ENCODE measurements around the gene HEPN1.

Gene HEPN1

DNA sequence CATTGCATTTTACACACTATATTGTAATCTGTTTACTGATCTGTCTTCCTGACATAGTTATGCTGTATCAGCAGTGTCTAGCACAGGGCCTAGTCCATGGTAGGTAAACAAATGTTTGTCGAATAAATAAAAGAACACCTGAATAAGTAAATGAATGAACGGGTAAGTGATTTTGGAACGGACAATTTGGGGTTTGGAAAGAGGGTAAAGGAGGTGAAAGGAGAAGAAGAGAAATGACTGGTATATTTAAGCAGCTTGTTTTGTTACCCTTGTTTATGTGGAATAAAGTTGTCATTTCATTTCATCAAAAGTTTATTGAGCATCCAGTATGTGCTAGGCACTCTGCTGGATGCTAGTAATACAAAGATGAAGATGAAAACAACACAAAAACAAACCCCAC, at the start of gene HEPN1:
Gene HEPN1, plus strand, starts transcription at position 301 of the 400 bp plus-strand sequence.
- DNase-seq, result no peak

- no peak for DNase-seq
These were observed 49.7 kb upstream of the HEPN1 start for GRCh38 chr11:124869331-124869730.

DNA sequence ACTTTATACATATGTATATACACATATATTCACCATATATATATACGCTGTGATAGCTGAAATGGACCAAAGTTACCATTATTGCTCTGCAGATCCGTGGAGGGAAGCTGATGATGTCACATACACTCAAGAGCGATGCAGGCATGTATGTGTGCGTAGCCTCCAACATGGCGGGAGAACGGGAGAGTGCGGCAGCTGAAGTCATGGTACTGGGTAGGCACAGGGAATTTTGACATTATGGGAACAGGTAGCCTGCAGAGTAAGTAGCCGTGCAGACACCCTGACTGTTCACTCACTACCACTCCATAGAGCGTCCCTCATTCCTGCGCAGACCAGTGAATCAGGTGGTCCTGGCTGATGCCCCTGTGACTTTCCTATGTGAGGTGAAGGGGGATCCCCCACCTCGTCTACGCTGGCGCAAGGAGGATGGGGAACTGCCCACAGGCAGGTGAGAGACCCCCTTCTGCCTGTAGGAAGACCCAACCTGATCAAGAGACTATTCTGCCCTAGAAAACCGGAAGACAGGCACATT, 49.1 kb upstream of the HEPN1 start:
- no peak for DNase-seq

DNA sequence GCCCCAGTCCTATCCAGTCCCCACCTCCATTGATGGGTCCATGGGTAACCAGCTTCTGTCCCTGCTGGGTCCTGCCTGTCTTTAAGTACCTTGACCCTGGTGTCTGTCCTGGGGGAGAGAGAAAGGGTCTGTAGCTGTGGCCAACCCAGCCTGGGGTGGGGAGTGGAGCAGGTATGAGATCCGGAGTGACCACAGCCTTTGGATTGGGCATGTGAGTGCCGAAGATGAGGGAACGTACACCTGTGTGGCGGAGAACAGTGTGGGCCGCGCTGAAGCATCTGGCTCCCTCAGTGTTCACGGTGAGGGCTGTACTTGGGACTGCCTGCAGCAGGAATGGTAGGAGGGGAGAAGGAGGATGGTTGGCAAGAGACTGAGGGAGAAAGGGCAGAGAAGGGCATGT, 48.6 kb upstream of the HEPN1 start:
- DNase-seq, result no peak

DNA sequence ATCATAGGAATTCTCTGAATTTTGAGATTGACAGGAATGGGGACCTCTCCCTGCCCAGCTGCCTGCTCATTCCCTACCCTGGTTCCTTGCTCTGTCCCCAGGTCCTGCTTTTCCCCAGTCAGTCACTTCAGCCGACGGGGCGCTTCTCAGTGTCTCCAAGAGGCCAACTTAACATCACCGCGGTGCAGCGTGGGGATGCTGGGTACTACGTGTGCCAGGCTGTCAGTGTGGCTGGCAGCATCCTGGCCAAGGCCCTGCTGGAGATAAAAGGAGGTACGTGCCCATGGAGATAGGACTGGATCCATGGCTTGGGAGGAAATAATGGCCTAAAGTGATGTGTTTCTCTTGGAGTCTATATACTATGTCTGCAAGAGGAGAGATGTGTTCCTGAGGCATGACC, 46.8 kb upstream of the HEPN1 start:
- no peak for DNase-seq

- no peak for DNase-seq
These were observed 46.3 kb upstream of the HEPN1 start for GRCh38 chr11:124872741-124873140.

DNA sequence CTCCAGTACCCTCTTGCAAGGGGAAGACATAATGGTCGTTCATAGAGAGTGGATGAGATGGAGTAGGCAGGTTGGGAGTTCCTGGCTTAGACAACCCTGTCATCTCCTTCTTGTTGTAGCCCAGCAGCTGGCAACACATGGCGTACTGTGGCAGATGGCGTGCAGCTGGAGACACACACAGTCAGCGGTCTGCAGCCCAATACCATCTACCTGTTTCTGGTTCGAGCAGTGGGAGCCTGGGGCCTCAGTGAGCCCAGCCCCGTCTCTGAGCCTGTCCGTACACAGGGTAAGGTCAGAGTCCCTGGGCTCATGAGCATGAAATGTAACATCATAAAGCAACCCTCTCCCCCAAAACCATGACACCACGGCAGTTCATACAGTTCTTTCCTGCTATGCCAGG, 45.1 kb upstream of the HEPN1 start:
- no peak for DNase-seq

- no peak for DNase-seq
These were observed 44.3 kb upstream of the HEPN1 start for GRCh38 chr11:124874571-124875255.

- no peak for DNase-seq
These were observed 43.6 kb upstream of the HEPN1 start for GRCh38 chr11:124875401-124875800.

GRCh38 chr11:124875943-124876817, 42.9 kb upstream of the HEPN1 start:
- DNase-seq, result peak; percentile 84

DNA sequence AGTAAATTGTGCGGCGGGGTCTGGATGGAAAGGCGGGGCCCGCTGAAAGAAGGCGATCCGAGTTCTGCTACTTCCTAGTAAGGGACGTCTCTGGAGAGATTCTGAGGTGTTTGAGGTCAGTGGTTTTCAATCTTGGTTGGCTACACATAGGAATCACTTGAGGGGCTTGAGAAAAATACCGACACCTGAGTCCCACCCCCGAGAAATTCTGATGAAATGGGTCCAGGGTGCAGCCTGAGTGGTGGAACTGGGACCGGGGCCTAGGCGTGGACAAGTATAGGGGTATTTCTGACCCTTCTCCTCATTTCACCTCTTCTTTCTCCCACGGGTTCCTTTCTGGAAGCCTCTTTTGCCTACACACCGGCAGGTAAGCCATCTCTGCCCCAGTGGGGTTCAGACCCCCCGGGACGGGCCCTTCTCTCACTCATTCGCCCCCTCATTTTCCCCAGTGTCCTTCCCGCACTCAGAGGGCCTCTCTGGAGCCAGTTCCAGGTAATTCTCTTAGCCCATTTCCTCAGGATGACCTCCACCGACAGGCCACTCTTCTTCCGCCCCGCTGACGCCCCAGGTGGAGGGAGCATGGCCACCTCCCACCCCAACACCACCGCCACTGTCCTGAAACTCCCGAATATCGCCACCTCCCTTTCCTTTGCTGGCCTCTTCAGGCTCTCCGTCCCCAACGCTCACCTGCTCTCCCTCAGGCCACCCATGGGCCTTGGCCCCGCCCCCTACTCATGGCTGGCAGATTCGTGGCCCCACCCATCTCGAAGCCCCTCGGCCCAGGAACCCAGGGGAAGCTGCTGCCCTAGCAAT, 42.0 kb upstream of the HEPN1 start:
- DNase-seq, result no peak

DNA sequence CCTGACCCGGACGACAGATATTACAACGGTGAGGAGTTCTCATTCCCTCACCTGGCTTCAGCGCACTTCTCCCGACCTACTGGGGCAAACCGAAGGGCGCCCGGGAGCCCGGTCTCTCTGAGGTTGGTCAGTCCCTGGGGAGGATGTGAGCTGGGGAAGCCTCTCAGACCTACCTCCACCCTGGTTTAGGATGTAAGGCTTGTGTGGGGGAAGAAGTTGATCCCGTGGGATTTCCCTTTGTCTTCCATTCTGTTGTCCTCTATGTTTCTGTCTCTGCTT, 41.5 kb upstream of the HEPN1 start:
- DNase-seq, result no peak

DNA sequence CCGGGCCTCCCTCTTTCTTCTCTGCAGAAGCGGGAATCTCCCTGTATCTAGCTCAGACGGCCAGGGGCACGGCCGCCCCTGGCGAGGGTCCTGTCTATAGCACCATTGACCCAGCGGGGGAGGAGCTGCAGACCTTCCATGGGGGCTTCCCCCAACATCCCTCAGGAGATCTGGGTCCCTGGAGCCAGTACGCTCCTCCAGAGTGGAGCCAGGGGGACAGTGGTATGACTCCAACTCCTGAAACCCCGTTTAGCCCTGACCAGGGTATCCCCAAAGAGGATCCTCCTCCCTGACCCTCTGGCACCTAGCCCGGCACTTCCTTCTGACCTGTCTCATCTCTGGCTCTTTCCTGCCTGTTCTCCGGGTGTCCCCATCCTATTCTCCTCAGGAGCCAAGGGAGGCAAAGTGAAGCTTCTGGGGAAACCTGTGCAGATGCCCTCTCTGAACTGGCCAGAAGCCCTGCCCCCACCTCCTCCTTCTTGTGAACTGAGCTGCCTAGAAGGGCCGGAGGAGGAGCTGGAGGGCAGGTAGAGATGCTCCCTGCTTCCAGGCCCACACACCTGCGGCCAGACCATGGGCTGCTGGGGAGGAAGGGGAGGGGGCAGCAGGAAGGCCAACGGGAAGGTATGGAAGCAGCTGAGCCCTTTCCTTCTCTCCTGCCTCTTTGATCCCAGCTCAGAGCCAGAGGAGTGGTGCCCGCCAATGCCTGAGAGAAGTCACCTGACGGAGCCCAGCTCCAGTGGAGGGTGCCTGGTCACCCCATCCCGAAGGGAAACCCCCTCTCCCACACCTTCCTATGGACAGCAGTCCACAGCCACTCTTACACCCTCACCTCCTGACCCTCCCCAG, 40.9 kb upstream of the HEPN1 start:
- DNase-seq, result no peak

DNA sequence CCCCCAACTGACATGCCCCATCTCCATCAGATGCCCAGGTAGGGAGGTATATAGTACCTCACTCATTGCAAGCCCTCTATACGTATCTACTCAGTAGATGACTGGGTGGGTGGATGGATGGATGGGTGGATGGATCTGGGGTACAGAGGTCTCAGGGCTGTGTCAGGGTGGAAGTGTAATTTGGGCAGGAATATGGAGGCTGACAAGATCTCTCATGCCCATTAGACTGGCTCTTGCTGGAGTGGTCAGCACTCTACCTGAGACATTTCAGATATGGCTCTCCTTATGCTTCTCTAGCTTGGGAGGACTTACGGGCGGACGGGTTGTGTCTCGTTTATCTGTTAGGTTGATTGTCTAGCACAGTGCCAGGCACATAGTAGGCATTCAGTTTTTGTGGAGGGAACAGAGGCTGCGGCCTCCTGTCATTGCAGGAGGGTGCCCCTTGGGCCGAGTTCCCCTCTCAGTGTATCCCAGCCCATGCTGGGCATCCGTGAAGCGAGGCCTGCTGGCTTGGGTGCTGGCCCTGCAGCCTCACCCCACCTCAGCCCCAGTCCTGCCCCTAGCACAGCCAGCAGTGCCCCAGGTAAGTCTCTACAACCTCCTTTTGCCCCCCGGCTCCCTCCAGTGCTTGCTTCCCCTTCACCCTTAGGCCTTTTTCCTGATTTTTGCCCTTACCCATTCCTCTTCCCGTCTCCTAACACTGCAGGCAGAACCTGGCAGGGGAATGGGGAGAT, 40.1 kb upstream of the HEPN1 start:
- DNase-seq, result no peak

DNA sequence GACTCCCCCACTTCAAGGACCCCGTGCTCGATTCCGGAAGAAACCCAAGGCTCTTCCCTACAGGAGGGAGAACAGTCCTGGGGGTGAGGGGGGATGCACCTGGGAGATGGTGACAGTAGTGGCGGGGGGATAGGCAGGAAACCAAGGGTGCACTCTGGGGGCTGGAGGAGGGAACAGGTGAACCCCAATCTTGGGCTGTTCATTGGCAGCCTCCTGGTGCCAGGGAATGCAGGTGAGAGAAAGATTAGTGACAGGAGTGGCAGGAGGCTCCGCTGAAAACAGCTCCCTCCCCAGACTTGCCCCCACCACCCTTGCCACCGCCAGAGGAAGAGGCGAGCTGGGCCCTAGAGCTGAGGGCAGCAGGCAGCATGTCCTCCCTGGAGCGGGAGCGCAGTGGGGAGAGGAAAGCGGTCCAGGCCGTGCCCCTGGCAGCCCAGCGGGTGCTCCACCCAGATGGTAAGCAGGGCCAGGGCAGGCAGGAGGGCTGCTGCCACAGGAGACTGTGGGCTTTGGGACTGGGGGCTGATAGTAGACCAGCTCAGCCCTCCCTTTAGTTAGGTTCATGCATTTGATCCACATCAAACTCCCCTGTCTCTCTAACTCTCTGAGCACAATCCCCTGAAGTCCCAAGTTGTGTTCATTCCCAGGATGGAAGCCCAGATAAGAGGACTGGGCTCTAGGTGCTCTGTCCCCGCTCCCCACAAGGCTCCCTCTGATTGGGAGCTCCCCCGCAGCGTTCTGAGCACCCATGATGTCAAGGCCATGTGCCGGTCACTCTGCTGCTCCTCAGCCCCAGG, 39.4 kb upstream of the HEPN1 start:
- no peak for DNase-seq

- no peak for DNase-seq
These were observed 38.8 kb upstream of the HEPN1 start for GRCh38 chr11:124880290-124880611.

GRCh38 chr11:124880958-124881357, 38.1 kb upstream of the HEPN1 start:
- DNase-seq, result no peak

DNA sequence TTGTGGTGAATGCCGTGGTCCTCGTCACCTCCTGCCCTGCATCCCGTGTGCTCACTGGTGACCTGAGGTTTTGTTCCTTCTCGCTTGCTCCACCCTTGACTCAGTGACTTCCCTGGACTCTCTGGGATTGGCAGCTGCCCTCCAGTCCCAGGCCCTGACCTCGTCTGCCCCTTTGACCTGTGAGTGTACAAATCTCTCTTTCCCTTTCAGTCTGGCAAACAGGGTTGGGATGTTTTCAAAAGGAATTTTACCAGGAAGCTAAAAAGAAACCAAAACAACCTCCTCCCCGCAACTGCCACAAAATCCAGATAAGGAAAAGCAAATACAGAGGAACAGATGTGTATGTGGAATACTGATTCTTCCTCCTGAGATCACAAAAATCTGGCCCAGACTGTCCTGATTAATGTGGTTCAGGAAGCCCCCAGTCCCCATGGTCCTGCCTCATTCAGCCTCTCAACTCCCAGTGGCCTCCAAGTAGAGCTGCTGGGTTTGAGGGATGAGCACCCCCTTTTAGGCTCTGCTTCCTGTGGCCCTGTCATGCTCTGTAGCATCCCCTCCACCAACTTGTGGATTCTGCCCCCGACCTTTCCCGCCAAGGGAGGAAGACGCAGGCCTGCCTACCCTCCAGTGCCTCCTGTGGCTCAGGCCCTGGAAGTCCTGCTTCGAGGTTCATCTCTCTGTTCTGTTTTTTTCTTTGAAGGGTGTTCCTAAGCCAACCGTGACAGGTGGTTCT, 36.5 kb upstream of the HEPN1 start:
- no peak for DNase-seq

- no peak for DNase-seq
These were observed 34.7 kb upstream of the HEPN1 start for GRCh38 chr11:124884340-124884739.

DNA sequence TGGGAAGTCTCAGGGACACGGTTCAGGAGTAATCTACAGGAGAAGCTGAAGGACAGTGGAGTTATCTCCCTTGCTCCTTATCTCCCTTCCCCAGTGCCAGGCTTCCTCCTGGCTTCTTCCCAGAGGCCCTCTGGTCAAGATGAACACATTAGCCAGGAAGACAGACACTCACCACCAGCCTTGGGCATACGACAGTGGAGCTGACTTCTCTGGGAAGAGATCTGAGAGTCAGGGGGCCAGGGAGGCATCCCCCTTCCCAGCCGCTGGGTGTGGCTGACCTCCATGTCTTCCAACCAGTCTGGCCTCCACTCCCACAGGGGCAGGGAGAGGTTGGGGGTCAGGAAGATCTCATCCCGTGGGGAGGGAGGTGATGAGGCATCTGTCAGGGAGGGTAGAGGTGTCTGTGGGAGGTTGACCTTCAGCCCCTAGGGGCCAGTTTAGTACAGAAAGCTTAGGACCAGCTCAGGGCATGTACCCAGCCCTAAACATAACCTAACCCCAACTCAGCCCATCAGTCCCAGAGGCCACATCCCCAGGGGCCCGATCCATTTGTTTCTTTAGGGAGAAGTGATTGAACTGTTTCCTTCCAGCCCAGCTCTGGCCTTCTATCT, 34.1 kb upstream of the HEPN1 start:
- no peak for DNase-seq

All from amniotic stem cell (primary cell).